GM19468 (cell line): Measurements from ENCODE around the gene HLCS.

Source experiments
- ATAC-seq: cut with Tn5 transposase; IDR thresholded peaks from one replicate; pipeline ENCODE4 v1.9.1; 2021; ENCODE audit warnings: mild to moderate bottlenecking, moderate library complexity, moderate number of reproducible peaks; ENCODE audit not compliant: unreplicated experiment; ENCODE audit errors: extremely low read depth

The HLCS gene

DNA sequence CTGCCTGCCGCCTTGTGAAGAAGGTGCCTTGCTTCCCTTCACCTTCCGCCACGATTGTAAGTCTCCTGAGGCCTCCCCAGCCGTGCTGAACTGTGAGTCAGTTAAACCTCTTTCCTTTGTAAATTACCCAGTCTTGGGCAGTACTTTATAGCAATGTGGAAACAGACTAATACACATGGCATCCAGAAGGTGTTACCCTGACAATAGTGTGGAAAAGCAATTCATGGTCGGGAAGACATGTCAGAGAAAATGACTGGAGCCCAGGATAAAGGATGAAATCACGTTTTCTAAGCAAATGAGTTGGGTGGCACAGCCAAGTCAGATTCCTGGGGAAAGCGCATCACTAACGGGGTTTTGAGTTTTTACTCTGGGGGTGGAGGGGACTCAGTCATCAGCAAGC is 76.4 kb downstream of the HLCS start:
- ATAC-seq, result no peak

- ATAC-seq, result no peak
Observed at GRCh38 chr21:36889401-36889800, 77.1 kb downstream of the HLCS start.

- no peak for ATAC-seq
Observed at GRCh38 chr21:36888466-36888865, 78.0 kb downstream of the HLCS start.

DNA sequence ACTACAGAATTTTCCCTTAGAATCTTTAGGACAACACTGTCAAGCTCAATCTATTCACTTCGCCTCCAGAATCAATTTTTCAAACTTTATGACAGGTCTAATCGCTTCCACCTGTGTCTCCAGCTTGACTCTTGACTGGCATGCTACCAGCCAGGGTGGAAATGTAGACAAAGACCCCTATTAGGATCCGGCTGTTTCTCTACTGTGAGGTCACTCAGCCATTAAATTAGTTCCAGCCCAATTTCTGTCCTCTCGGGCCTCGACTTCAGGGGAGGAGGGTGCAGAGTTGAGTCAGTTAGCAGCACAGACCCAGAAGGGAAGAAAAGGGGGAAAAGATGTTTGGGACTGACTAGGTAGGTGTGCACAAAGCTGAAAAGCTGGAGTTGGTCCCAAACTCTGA is 78.5 kb downstream of the HLCS start:
- no peak for ATAC-seq

- no peak for ATAC-seq
Observed at GRCh38 chr21:36883532-36884486, 82.7 kb downstream of the HLCS start.

DNA sequence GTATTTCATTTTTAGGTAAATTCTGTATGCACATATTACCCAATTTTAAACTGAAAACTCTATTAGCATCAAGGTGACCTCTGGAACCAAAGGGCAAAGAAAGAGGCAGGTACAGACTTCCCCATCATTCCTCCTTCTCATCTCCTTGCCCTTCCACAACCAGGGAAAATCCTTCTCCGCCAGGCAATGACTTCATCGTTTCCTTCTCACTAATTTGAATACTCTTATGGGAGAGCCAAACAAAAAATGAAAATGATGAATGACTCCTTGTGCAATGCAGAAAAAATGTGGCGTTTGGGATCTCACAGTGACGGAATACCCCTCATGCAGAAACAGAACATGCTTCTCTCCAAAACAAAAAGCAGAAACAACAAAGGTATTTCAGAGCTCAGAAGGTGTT is 83.7 kb downstream of the HLCS start:
- no peak for ATAC-seq

- ATAC-seq, result no peak
Observed at GRCh38 chr21:36881228-36881627, 85.2 kb downstream of the HLCS start.

- ATAC-seq, result no peak
Observed at GRCh38 chr21:36879827-36880226, 86.6 kb downstream of the HLCS start.

DNA sequence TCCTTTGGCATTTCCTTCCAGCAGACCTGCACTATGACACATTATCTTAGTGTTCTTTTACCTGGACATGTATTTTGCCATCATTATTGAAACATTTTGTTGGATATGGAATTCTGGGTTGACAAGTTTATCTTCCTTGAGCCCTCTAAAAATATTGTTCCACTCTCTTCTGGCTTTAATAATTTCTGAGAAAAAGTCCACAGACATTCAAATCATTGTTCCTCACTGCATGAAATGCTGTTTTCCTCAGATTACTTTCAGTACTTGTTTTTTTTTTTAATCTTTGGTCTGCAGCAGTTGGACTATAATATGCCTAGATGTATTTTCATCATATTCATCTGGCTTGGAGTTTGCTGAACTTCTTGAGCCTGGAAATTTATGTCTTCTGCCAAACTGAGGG is 88.7 kb downstream of the HLCS start:
- no peak for ATAC-seq

DNA sequence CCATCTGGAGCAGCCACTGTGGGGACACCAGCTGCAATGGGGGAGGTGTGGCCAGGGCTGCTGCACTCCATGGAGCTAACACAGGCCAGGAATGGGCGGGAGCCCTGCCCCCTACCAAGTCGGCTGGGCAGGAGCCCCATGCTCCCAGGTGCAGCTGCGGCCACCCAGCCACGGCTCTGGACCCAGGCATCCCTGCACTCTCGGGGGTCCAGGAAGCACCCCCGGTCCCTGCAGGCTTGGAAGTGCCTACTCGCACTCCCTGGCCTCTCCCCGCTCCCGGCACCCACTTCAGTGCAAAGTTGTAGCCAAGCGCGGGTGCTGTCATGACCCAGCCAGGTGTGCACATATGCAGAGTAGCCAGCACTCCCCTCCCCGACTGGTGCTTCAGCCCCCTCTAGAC is 91.8 kb downstream of the HLCS start:
- ATAC-seq, result no peak

GRCh38 chr21:36873513-36873912 is 93.0 kb downstream of the HLCS start:
- ATAC-seq, result no peak

DNA sequence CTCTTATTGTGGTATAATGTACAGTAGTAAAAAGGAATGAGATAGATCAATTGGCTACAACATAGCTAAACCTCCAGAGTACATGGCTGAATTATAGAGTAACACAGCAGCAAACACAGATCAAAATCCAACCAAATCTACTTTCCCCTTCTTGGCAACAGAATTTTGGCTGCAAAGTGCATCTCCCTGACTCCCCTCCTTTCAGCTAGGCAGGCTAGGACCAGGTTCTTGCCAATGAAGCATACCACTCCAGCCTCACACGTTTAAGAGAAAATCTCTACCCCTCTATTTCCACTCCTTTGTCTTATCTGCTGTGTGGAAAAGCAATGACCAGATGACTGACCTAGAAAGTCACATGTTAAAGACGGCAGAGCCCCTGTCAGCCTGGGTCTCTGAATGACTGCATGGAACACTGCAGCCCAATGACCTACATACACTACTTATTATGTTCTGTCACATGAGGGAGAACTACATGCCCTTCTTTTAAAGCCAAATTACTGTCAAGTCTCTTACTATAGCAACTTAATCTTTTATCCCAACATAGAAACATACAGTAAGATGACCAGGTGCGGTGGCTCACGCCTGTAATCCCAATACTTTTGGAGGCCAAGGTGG is 99.1 kb downstream of the HLCS start:
- ATAC-seq, result no peak

DNA sequence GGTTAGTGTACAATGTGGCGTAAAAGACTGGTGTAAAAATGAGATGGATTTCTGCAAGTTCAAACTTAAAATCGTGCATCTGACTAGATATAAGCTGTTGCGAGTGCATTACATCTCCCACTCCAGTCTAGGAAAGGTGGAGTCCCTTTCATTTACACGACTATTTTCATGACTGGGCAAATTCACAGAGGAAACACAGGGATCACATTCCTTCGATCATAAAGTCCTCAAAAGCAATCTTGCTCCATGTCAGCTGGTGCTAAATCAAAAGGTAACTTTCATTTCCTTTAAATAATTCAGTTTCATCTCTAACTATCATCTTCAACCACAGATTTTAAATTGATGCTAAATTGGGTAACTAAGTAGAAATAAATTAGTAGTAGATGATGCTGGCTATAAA is 100.0 kb downstream of the HLCS start:
- no peak for ATAC-seq

GRCh38 chr21:36864974-36865373 is 101.5 kb downstream of the HLCS start:
- ATAC-seq, result no peak

GRCh38 chr21:36863260-36863659 is 103.2 kb downstream of the HLCS start:
- no peak for ATAC-seq

- no peak for ATAC-seq
Observed at GRCh38 chr21:36861595-36862323, 104.7 kb downstream of the HLCS start.

DNA sequence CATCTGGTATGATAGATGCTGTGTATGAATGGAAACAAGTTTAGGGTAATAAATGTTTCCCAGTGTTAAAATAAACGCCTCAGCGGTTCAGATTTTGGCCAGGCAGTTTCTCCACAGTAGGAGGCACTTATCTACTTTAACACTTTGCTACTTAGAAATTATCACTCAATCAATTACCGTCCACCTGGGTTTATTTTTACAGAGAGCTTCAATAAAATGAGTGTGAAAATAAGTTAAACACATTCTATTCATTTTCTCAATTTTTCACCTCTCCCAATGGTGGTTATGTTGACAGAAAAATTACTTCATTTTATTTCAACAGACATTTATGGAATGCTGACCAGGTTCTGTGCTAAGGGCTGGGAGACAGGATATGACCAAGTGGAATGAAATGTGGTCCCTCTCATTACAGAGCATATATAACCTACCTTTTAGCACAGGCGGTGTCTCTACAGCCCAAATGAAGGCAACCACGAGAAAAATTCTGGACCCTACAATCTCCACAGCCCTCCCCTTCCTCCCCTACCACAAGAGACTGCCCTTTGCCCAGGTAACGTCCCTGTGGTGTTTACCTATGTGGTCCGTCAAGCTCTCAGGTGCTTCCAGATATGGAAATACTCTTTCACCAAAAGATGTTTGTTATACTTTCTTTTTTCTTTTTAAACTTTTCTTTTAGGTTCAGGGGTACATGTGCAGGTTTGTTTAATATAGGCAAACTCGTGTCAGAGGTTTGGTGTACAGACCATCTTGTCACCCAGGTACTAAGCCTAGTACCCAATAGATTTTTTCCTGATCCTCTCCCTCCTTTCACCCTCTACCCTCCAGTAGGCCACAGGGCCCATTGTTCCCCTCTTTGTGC is 105.5 kb downstream of the HLCS start:
- no peak for ATAC-seq

GRCh38 chr21:36859744-36860501 is 106.5 kb downstream of the HLCS start:
- no peak for ATAC-seq

GRCh38 chr21:36858320-36858957 is 108.0 kb downstream of the HLCS start:
- ATAC-seq, result no peak
